Mucosa of stomach (tissue), 1 donor: ENCODE data around the gene RHBDL1.
A peak's percentile ranks its signal among the peaks of the same experiment; 100 is the strongest.

Experiments used
- H3K27me3 ChIP-seq: one replicate; pipeline ENCODE4 v1.7.0; 2013; ENCODE audit warnings: mild to moderate bottlenecking, low read length; ENCODE audit not compliant: control insufficient read depth, insufficient read depth
- H3K36me3 ChIP-seq: one replicate; pipeline ENCODE4 v1.7.0; 2013; ENCODE audit warnings: low read length; ENCODE audit not compliant: control insufficient read depth, insufficient read depth
- H3K4me1 ChIP-seq: one replicate; pipeline ENCODE4 v1.7.0; 2013; ENCODE audit warnings: mild to moderate bottlenecking, low read length; ENCODE audit not compliant: control insufficient read depth, insufficient read depth
- H3K4me3 ChIP-seq: one replicate; pipeline ENCODE4 v1.7.0; 2013; ENCODE audit warnings: low read length
- H3K9ac ChIP-seq: one replicate; pipeline ENCODE4 v1.7.0; 2013; ENCODE audit warnings: mild to moderate bottlenecking, low read length, moderate library complexity
- H3K9me3 ChIP-seq: one replicate; pipeline ENCODE4 v1.7.0; 2013; ENCODE audit warnings: mild to moderate bottlenecking, low read length, moderate library complexity; ENCODE audit not compliant: control insufficient read depth
- donor health status: Pancreatic carcinoma.

RHBDL1 gene

GRCh38 chr16:641326-642188, 33.9 kb upstream of the RHBDL1 start, which contains the start of gene MCRIP2:
Gene MCRIP2 (plus strand): TSS chr16:641828. CDS start chr16:641992, 164 bp downstream.
- peak within 1 kb of the TSS; percentile 91 for H3K9ac ChIP-seq
- H3K36me3 ChIP-seq, result no peaks in the 10 kb centered on the region
- no peaks in the 10 kb centered on the region for H3K27me3 ChIP-seq
- peak within 1 kb of the TSS; percentile 60 for H3K4me3 ChIP-seq
- H3K9me3 ChIP-seq, result no peaks in the 10 kb centered on the region
- H3K4me1 ChIP-seq, result peaks cover 56% of the 10 kb centered on the region

GRCh38 chr16:642189-643049, 33.1 kb upstream of the RHBDL1 start:
- Histone ChIP-seq H3K4me1 (peaks cover 62% of the 10 kb centered on the region), H3K4me3 (peak overlapping the region; percentile 60), H3K9me3 (no peaks in the 10 kb centered on the region), H3K36me3 (no peaks in the 10 kb centered on the region), H3K27me3 (no peaks in the 10 kb centered on the region), H3K9ac (peak overlapping the region; percentile 91)

DNA sequence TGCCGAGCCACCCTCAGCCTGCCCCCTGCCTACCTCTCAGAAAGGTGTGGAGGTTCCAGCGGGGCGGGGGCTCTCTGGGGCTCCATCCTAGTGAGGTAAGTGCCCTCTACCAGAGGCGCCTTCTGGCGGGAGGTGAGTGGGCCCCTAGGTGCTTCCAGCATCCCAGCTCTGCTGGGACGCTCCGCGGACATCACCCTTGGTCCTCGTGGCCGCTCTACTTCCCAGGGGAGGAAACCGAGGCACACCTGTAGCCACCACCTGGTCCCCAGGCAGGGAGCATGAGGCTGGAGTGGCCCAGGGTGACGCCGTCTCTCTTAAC, 32.5 kb upstream of the RHBDL1 start:
- H3K9me3 ChIP-seq, result no peaks in the 10 kb centered on the region
- no peaks in the 10 kb centered on the region for H3K36me3 ChIP-seq
- peak overlapping the region; percentile 91 for H3K9ac ChIP-seq
- H3K4me3 ChIP-seq, result peak overlapping the region; percentile 60
- H3K27me3 ChIP-seq, result no peaks in the 10 kb centered on the region
- peaks cover 62% of the 10 kb centered on the region for H3K4me1 ChIP-seq

- Histone ChIP-seq H3K4me3 (no peak overlapping the region), H3K4me1 (peaks cover 71% of the 10 kb centered on the region), H3K36me3 (no peaks in the 10 kb centered on the region), H3K27me3 (no peaks in the 10 kb centered on the region), H3K9me3 (no peaks in the 10 kb centered on the region), H3K9ac (no peak overlapping the region)
Measured at GRCh38 chr16:644556-644955, 30.9 kb upstream of the RHBDL1 start.

- H3K36me3 ChIP-seq, result no peaks in the 10 kb centered on the region
- peaks cover 75% of the 10 kb centered on the region for H3K4me1 ChIP-seq
- no peaks in the 10 kb centered on the region for H3K9me3 ChIP-seq
- no peak overlapping the region for H3K4me3 ChIP-seq
- H3K27me3 ChIP-seq, result no peaks in the 10 kb centered on the region
- peak overlapping the region; percentile 28 for H3K9ac ChIP-seq
Measured at GRCh38 chr16:645852-646678, 29.4 kb upstream of the RHBDL1 start.

DNA sequence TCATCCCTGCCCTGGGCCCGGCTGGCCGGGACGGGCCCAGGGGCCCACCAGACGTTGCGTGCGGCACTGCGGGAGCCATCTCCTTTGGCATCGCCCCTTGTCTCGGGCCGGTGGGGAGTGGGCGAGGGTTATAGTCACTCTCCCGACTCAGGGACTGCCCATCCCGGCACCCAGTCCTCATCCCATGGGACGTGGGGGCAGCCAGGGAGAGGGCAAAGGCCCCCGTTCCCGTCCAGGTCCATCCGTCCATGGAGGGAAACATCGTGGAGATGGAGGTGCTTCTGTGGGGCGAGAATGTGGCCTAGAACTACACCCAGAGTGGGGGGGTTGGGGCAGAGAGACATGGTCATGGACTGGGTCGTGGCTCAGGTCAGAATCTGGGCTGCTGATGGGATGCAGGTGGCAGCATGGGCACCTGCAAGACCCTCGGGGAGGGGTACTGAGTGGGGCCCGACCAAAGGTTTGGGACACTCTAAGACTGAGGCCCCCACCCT, 28.7 kb upstream of the RHBDL1 start:
- H3K27me3 ChIP-seq, result no peaks in the 10 kb centered on the region
- H3K9me3 ChIP-seq, result no peaks in the 10 kb centered on the region
- H3K9ac ChIP-seq, result no peak overlapping the region
- no peaks in the 10 kb centered on the region for H3K36me3 ChIP-seq
- H3K4me1 ChIP-seq, result peaks cover 70% of the 10 kb centered on the region
- no peak overlapping the region for H3K4me3 ChIP-seq

DNA sequence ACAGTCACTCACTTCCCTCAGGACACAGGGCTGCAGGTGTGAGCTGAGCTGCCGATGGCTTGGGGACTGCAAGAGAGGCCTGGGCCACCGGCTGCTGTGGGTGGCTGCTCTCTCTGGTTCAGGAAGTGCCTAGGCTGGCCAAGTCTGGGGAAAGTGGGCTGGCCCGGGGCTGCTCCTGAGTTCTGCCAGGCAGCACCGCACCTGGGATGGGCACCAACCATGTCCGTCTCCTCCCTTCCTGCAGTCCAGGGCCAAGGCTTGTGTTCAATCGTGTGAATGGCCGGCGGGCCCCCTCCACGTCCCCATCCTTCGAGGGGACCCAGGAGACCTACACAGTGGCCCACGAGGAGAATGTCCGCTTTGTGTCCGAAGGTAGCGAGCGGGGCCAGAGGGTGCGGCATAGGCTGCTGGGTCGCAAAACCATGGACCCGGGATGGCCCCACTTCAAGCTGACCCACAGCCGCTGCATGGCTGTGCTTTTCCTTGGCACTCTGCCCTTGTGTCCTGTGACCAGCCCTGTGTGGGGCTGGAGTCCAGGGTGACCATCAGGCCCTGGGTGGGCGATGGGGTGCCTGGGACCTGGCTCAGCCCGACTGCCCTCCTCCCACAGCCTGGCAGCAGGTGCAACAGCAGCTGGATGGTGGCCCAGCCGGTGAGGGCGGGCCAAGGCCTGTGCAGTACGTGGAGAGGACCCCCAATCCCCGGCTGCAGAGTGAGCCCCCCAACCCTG, 28.1 kb upstream of the RHBDL1 start:
- no peak overlapping the region for H3K4me3 ChIP-seq

GRCh38 chr16:648071-648780, 27.2 kb upstream of the RHBDL1 start:
- H3K4me1 ChIP-seq, result peaks cover 61% of the 10 kb centered on the region
- peak overlapping the region; percentile 71 for H3K4me3 ChIP-seq
- H3K27me3 ChIP-seq, result no peaks in the 10 kb centered on the region
- no peaks in the 10 kb centered on the region for H3K36me3 ChIP-seq
- peak overlapping the region; percentile 81 for H3K9ac ChIP-seq
- H3K9me3 ChIP-seq, result no peaks in the 10 kb centered on the region

More for the DNA sequence above, 28.1 kb upstream of the RHBDL1 start:
- Histone ChIP-seq H3K27me3 (no peaks in the 10 kb centered on the region), H3K9ac (peak overlapping the region; percentile 81), H3K9me3 (no peaks in the 10 kb centered on the region), H3K36me3 (no peaks in the 10 kb centered on the region), H3K4me1 (peaks cover 70% of the 10 kb centered on the region)

DNA sequence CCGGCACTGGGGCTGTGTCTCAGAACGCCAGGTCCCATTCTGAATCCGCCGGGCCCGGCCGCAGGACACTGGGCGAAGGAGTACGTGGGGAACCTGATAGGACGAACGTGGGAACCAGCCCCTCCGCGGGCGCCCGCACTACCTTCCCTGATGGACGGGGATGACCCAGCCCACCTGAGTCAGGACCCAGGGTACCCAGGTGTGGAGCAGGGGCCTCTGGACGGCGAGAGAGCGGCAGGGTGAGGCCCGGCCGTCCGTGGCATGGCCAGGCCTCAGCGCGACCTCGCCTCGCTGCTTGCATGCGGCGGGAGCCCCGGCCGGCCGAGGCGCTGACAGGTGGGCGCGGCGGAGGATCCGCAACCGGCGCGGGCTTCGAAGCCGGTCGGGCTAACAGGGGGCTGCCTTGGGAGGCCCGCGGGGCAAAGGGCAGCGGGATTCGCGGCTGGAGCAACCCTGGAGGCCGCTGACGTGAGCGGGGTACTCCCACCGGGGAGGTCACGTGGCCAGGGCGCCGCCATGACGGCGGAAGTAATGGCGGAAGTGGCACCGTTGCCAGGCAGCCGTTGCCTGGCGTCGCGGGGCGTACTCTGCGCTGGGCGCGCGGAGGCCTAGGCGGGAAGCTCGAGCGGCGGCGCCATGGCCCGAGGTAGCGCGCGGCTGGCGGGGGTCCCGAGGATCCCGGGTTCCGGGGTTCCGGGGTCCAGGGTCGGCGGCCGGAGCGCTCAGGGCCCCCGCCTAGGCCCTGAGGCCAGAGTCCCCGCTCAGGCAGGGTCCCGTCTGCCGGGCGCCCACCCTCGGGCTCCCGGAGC, 26.5 kb upstream of the RHBDL1 start, which contains the start of gene WDR90:
TSS of gene WDR90 (plus strand) at position 585 of the 809 bp plus-strand sequence. CDS start at position 637, 52 bp downstream.
- Histone ChIP-seq H3K27me3 (no peaks in the 10 kb centered on the region), H3K9me3 (no peaks in the 10 kb centered on the region), H3K4me1 (peaks cover 54% of the 10 kb centered on the region), H3K4me3 (peak within 1 kb of the TSS; percentile 71), H3K9ac (peak within 1 kb of the TSS; percentile 81), H3K36me3 (no peaks in the 10 kb centered on the region)

DNA sequence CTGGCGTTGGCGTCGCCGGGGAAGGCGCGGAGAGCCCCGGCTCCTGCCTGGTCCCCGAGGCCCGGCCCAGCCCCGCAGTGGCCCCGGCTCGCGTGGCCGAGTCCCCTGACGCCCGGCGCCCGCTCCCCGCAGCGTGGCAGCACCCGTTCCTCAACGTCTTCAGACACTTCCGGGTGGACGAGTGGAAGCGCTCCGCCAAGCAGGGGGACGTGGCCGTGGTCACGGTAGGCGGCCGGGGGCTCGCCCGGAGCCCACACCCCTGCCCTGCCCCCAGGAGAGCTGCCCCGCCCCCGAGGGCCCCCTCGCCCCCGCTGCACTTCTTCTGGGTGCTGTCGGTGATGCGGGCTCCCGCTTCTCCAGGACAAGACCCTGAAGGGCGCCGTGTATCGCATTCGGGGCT, 25.8 kb upstream of the RHBDL1 start:
- peaks cover 48% of the 10 kb centered on the region for H3K4me1 ChIP-seq
- no peaks in the 10 kb centered on the region for H3K36me3 ChIP-seq
- no peaks in the 10 kb centered on the region for H3K9me3 ChIP-seq
- peak overlapping the region; percentile 57 for H3K9ac ChIP-seq
- H3K27me3 ChIP-seq, result no peaks in the 10 kb centered on the region
- peak overlapping the region; percentile 71 for H3K4me3 ChIP-seq
